ENCODE measurements around the gene ADGRD2. TPM values are rescaled to one million over a fixed set of nuclear protein-coding genes. Genes with fewer than 3 reads are reported as not detected.
A peak's percentile ranks its signal among the peaks of the same experiment; 100 is the strongest.

The ADGRD2 gene
- total RNA-seq, 1 donor from 2014 or later = not detected

- Mint-ChIP-seq H3K27ac (ENCODE audit: unreplicated experiment) (no peak overlapping the region), H3K4me1 (ENCODE audit: low read depth) (peaks cover 7% of the 10 kb centered on the region), H3K9me3 (ENCODE audit: low read depth) (no peaks in the 10 kb centered on the region), H3K4me3 (ENCODE audit: unreplicated experiment) (no peak overlapping the region), H3K36me3 (ENCODE audit: low read depth) (no peaks in the 10 kb centered on the region), H3K27me3 (ENCODE audit: low read depth) (peaks cover 13% of the 10 kb centered on the region)
- no peak for DNase-seq (ENCODE audit: low spot score)
- TF ChIP-seq CTCF (IDR thresholded peaks at IDR 0.05) = no peak
Observed at GRCh38 chr9:124447297-124447661, 3.0 kb upstream of the ADGRD2 start.

GRCh38 chr9:124448019-124448418 is 2.2 kb upstream of the ADGRD2 start:
- H3K36me3 Mint-ChIP-seq (ENCODE audit: low read depth) = no peaks in the 10 kb centered on the region
- H3K27ac Mint-ChIP-seq (ENCODE audit: unreplicated experiment) = no peak overlapping the region
- peaks cover 7% of the 10 kb centered on the region for H3K4me1 Mint-ChIP-seq (ENCODE audit: low read depth)
- H3K4me3 Mint-ChIP-seq (ENCODE audit: unreplicated experiment) = no peak overlapping the region
- no peaks in the 10 kb centered on the region for H3K9me3 Mint-ChIP-seq (ENCODE audit: low read depth)
- no peak for TF ChIP-seq CTCF (IDR thresholded peaks at IDR 0.05)
- H3K27me3 Mint-ChIP-seq (ENCODE audit: low read depth) = peaks cover 18% of the 10 kb centered on the region
- DNase-seq (ENCODE audit: low spot score) = no peak

- Mint-ChIP-seq H3K9me3 (ENCODE audit: low read depth) (no peaks in the 10 kb centered on the region), H3K36me3 (ENCODE audit: low read depth) (no peaks in the 10 kb centered on the region), H3K27me3 (ENCODE audit: low read depth) (peaks cover 18% of the 10 kb centered on the region), H3K4me1 (ENCODE audit: low read depth) (peaks cover 7% of the 10 kb centered on the region), H3K4me3 (ENCODE audit: unreplicated experiment) (no peak overlapping the region), H3K27ac (ENCODE audit: unreplicated experiment) (no peak overlapping the region)
- TF ChIP-seq CTCF (IDR thresholded peaks at IDR 0.05) = no peak
- DNase-seq (ENCODE audit: low spot score) = peak; percentile 54
Observed at GRCh38 chr9:124449381-124450151, 685 bp upstream of the ADGRD2 start.

- peak; percentile 80 for DNase-seq (ENCODE audit: low spot score)
- H3K27me3 Mint-ChIP-seq (ENCODE audit: low read depth) = peaks cover 18% of the 10 kb centered on the region
- TF ChIP-seq CTCF (IDR thresholded peaks at IDR 0.05) = no peak
- no peaks in the 10 kb centered on the region for H3K36me3 Mint-ChIP-seq (ENCODE audit: low read depth)
- no peak overlapping the region for H3K27ac Mint-ChIP-seq (ENCODE audit: unreplicated experiment)
- H3K9me3 Mint-ChIP-seq (ENCODE audit: low read depth) = no peaks in the 10 kb centered on the region
- H3K4me1 Mint-ChIP-seq (ENCODE audit: low read depth) = peaks cover 7% of the 10 kb centered on the region
- peak overlapping the region; percentile 66 for H3K4me3 Mint-ChIP-seq (ENCODE audit: unreplicated experiment)
Observed at GRCh38 chr9:124450931-124451661, 845 bp downstream of the ADGRD2 start.

- DNase-seq (ENCODE audit: low spot score) = peak; percentile 72
- no peak overlapping the region for H3K4me3 Mint-ChIP-seq (ENCODE audit: unreplicated experiment)
- no peaks in the 10 kb centered on the region for H3K36me3 Mint-ChIP-seq (ENCODE audit: low read depth)
- H3K27ac Mint-ChIP-seq (ENCODE audit: unreplicated experiment) = no peak overlapping the region
- peaks cover 7% of the 10 kb centered on the region for H3K4me1 Mint-ChIP-seq (ENCODE audit: low read depth)
- no peak for TF ChIP-seq CTCF (IDR thresholded peaks at IDR 0.05)
- H3K9me3 Mint-ChIP-seq (ENCODE audit: low read depth) = no peaks in the 10 kb centered on the region
- peaks cover 18% of the 10 kb centered on the region for H3K27me3 Mint-ChIP-seq (ENCODE audit: low read depth)
Observed at GRCh38 chr9:124452326-124452725, 2.1 kb downstream of the ADGRD2 start.
